Transverse colon (tissue), 3 donors: Measurements from ENCODE around the gene ZNF330.

ENCODE experiments used
- CTCF ChIP-seq, 5 experiments: fragments of 200-600 bp in 3 of 5; fragments of 450-650 bp in 2 of 5; sonication (generic) in 3 of 5; IDR thresholded peaks; 1 replicate in 2 of 5; 2 replicates in 3 of 5; pipeline ENCODE4 v1.5.1; 2016 to 2017; ENCODE audit warnings: antibody characterized with exemption in 5 of 5, inconsistent platforms in 3 of 5, mild to moderate bottlenecking in 2 of 5, moderate library complexity in 1 of 5
- EP300 ChIP-seq: sonication (generic); formaldehyde crosslinking; IDR thresholded peaks from one replicate; pipeline ENCODE4 v1.6.1; 2017; ENCODE audit warnings: antibody characterized with exemption, low read depth
- POLR2A ChIP-seq: fragments of 450-650 bp; IDR thresholded peaks from one replicate; pipeline ENCODE4 v1.6.1; 2016; ENCODE audit warnings: antibody characterized with exemption, mild to moderate bottlenecking, moderate library complexity

- no peak for TF ChIP-seq CTCF (IDR thresholded peaks at IDR 0.05)
- no peak for TF ChIP-seq EP300
- no peak for TF ChIP-seq POLR2A
These were observed 37.9 kb downstream of the ZNF330 start for GRCh38 chr4:141258558-141258957.
